Measurements from ENCODE around the gene NRG2.

NRG2 gene

GRCh38 chr5:139864716-139865483 is 178.2 kb downstream of the NRG2 start:
- no peak overlapping the region for H3K4me3 ChIP-seq (ENCODE audit: low read length)
- H3K27me3 ChIP-seq (ENCODE audit: control insufficient read depth, insufficient read depth, low read length) = no peaks in the 10 kb centered on the region
- no peak overlapping the region for H3K27ac ChIP-seq (ENCODE audit: low read length)
- no peaks in the 10 kb centered on the region for H3K4me1 ChIP-seq (ENCODE audit: control insufficient read depth, insufficient read depth, low read length)
- H3K36me3 ChIP-seq (ENCODE audit: control insufficient read depth, insufficient read depth, low read length) = no peaks in the 10 kb centered on the region
- no peak for DNase-seq (ENCODE audit: low read depth, low spot score)
- H3K9me3 ChIP-seq (ENCODE audit: control insufficient read depth, insufficient read depth, low read length) = no peaks in the 10 kb centered on the region
- no CpG with 5 or more reads among the region's 12 CpGs for WGBS (ENCODE audit: insufficient coverage, insufficient read length)

DNA sequence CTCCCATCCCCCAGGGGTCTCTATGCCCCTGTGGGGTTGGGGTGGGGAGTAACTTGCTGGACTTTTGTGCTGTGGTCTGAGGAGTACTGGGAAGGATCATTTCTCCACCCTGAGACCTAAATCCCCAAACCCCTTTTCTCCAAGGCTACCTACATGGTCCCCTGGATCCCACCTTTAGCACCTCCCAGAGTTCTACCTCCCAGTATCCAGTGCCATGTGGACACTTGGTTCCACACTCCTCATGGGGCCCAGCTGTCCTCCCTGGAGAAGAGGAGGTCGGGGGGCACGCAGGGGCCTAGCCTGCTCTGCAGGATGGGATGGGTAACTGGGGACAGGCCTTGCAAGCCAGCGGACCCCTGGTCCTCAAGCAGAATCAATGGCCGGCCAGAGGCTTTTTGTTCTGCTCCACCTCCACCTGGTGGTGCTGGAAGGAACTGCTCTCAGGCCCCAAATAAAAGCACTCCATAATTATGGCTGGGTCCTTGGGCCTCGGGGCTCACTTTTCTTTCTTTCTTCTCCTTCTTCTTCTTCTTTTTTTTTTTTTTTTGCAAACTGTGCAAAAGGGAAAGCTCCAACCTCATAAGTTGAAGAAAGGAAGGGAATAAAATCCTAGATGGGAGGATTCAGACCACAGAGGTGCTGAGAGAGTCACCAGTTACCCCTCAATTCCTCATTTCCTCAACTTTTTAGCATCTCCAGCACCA is 179.1 kb downstream of the NRG2 start:
- Histone ChIP-seq H3K27ac (ENCODE audit: low read length) (no peak overlapping the region), H3K4me1 (ENCODE audit: control insufficient read depth, insufficient read depth, low read length) (no peaks in the 10 kb centered on the region), H3K36me3 (ENCODE audit: control insufficient read depth, insufficient read depth, low read length) (no peaks in the 10 kb centered on the region), H3K4me3 (ENCODE audit: low read length) (no peak overlapping the region), H3K27me3 (ENCODE audit: control insufficient read depth, insufficient read depth, low read length) (no peaks in the 10 kb centered on the region), H3K9me3 (ENCODE audit: control insufficient read depth, insufficient read depth, low read length) (no peaks in the 10 kb centered on the region)
- WGBS (ENCODE audit: insufficient coverage, insufficient read length) = no CpG with 5 or more reads among the region's 5 CpGs
- peak; percentile 43 for DNase-seq (ENCODE audit: low read depth, low spot score)

- DNase-seq (ENCODE audit: low read depth, low spot score) = no peak
- WGBS (ENCODE audit: insufficient coverage, insufficient read length) = no CpG with 5 or more reads among the region's 9 CpGs
- Histone ChIP-seq H3K9me3 (ENCODE audit: control insufficient read depth, insufficient read depth, low read length) (no peaks in the 10 kb centered on the region), H3K27ac (ENCODE audit: low read length) (no peak overlapping the region), H3K36me3 (ENCODE audit: control insufficient read depth, insufficient read depth, low read length) (no peaks in the 10 kb centered on the region), H3K4me1 (ENCODE audit: control insufficient read depth, insufficient read depth, low read length) (no peaks in the 10 kb centered on the region), H3K4me3 (ENCODE audit: low read length) (no peak overlapping the region), H3K27me3 (ENCODE audit: control insufficient read depth, insufficient read depth, low read length) (no peaks in the 10 kb centered on the region)
Measured at GRCh38 chr5:139863361-139863760, 179.7 kb downstream of the NRG2 start.

GRCh38 chr5:139862803-139863202 is 180.3 kb downstream of the NRG2 start:
- Histone ChIP-seq H3K36me3 (ENCODE audit: control insufficient read depth, insufficient read depth, low read length) (no peaks in the 10 kb centered on the region), H3K4me3 (ENCODE audit: low read length) (no peak overlapping the region), H3K4me1 (ENCODE audit: control insufficient read depth, insufficient read depth, low read length) (no peaks in the 10 kb centered on the region), H3K27me3 (ENCODE audit: control insufficient read depth, insufficient read depth, low read length) (no peaks in the 10 kb centered on the region), H3K27ac (ENCODE audit: low read length) (no peak overlapping the region), H3K9me3 (ENCODE audit: control insufficient read depth, insufficient read depth, low read length) (no peaks in the 10 kb centered on the region)
- WGBS (ENCODE audit: insufficient coverage, insufficient read length) = no CpG with 5 or more reads among the region's 2 CpGs
- no peak for DNase-seq (ENCODE audit: low read depth, low spot score)

DNA sequence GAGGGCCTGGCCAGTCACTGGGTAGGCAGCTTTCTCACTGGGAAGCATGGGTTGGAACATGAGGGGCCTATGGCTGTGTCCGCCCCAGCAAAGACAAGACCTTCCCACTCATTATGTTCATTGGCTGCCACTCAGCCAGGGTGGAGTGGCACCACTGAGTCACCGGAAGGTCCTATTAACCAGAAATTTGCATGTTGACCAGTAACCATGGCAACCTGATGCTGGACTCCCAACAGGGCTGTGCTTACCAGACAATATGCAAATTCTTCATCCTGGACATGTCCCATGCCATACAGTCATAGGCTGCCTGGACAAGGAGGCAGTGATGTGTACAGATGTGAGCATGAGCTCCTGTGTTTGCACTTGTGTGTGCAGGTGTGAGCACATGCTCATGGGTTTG is 180.8 kb downstream of the NRG2 start:
- whole genome bisulfite sequencing (ENCODE audit: insufficient coverage, insufficient read length) = no CpG with 5 or more reads among the region's 2 CpGs
- Histone ChIP-seq H3K27ac (ENCODE audit: low read length) (no peak overlapping the region), H3K9me3 (ENCODE audit: control insufficient read depth, insufficient read depth, low read length) (no peaks in the 10 kb centered on the region), H3K4me3 (ENCODE audit: low read length) (no peak overlapping the region), H3K27me3 (ENCODE audit: control insufficient read depth, insufficient read depth, low read length) (no peaks in the 10 kb centered on the region), H3K36me3 (ENCODE audit: control insufficient read depth, insufficient read depth, low read length) (no peaks in the 10 kb centered on the region), H3K4me1 (ENCODE audit: control insufficient read depth, insufficient read depth, low read length) (no peaks in the 10 kb centered on the region)
- DNase-seq (ENCODE audit: low read depth, low spot score) = no peak

- no CpG with 5 or more reads among the region's 4 CpGs for WGBS (ENCODE audit: insufficient coverage, insufficient read length)
- Histone ChIP-seq H3K27me3 (ENCODE audit: control insufficient read depth, insufficient read depth, low read length) (no peaks in the 10 kb centered on the region), H3K27ac (ENCODE audit: low read length) (no peak overlapping the region)
Measured at GRCh38 chr5:139861889-139862207, 181.3 kb downstream of the NRG2 start.

GRCh38 chr5:139861021-139861888 is 181.8 kb downstream of the NRG2 start:
- no peak for DNase-seq (ENCODE audit: low read depth, low spot score)
- Histone ChIP-seq H3K27me3 (ENCODE audit: control insufficient read depth, insufficient read depth, low read length) (no peaks in the 10 kb centered on the region), H3K4me1 (ENCODE audit: control insufficient read depth, insufficient read depth, low read length) (no peaks in the 10 kb centered on the region), H3K36me3 (ENCODE audit: control insufficient read depth, insufficient read depth, low read length) (no peaks in the 10 kb centered on the region), H3K4me3 (ENCODE audit: low read length) (no peak overlapping the region), H3K9me3 (ENCODE audit: control insufficient read depth, insufficient read depth, low read length) (no peaks in the 10 kb centered on the region), H3K27ac (ENCODE audit: low read length) (no peak overlapping the region)
- WGBS (ENCODE audit: insufficient coverage, insufficient read length) = no CpG with 5 or more reads among the region's 15 CpGs

More at GRCh38 chr5:139861889-139862207, 181.3 kb downstream of the NRG2 start:
- H3K4me1 ChIP-seq (ENCODE audit: control insufficient read depth, insufficient read depth, low read length) = no peaks in the 10 kb centered on the region
- DNase-seq (ENCODE audit: low read depth, low spot score) = no peak
- H3K36me3 ChIP-seq (ENCODE audit: control insufficient read depth, insufficient read depth, low read length) = no peaks in the 10 kb centered on the region
- no peak overlapping the region for H3K4me3 ChIP-seq (ENCODE audit: low read length)
- no peaks in the 10 kb centered on the region for H3K9me3 ChIP-seq (ENCODE audit: control insufficient read depth, insufficient read depth, low read length)

GRCh38 chr5:139859013-139859412 is 184.1 kb downstream of the NRG2 start:
- no peaks in the 10 kb centered on the region for H3K4me1 ChIP-seq (ENCODE audit: control insufficient read depth, insufficient read depth, low read length)
- H3K27ac ChIP-seq (ENCODE audit: low read length) = no peak overlapping the region
- no CpG with 5 or more reads among the region's 2 CpGs for WGBS (ENCODE audit: insufficient coverage, insufficient read length)
- no peaks in the 10 kb centered on the region for H3K27me3 ChIP-seq (ENCODE audit: control insufficient read depth, insufficient read depth, low read length)
- H3K36me3 ChIP-seq (ENCODE audit: control insufficient read depth, insufficient read depth, low read length) = no peaks in the 10 kb centered on the region
- no peak overlapping the region for H3K4me3 ChIP-seq (ENCODE audit: low read length)
- H3K9me3 ChIP-seq (ENCODE audit: control insufficient read depth, insufficient read depth, low read length) = no peaks in the 10 kb centered on the region
- DNase-seq (ENCODE audit: low read depth, low spot score) = no peak

GRCh38 chr5:139856714-139857113 is 186.4 kb downstream of the NRG2 start:
- WGBS (ENCODE audit: insufficient coverage, insufficient read length) = no CpG with 5 or more reads among the region's 4 CpGs
- H3K36me3 ChIP-seq (ENCODE audit: control insufficient read depth, insufficient read depth, low read length) = no peaks in the 10 kb centered on the region
- no peaks in the 10 kb centered on the region for H3K9me3 ChIP-seq (ENCODE audit: control insufficient read depth, insufficient read depth, low read length)
- DNase-seq (ENCODE audit: low read depth, low spot score) = no peak
- no peaks in the 10 kb centered on the region for H3K27me3 ChIP-seq (ENCODE audit: control insufficient read depth, insufficient read depth, low read length)
- H3K4me3 ChIP-seq (ENCODE audit: low read length) = no peak overlapping the region
- H3K4me1 ChIP-seq (ENCODE audit: control insufficient read depth, insufficient read depth, low read length) = no peaks in the 10 kb centered on the region
- H3K27ac ChIP-seq (ENCODE audit: low read length) = no peak overlapping the region

- no peak overlapping the region for H3K4me3 ChIP-seq (ENCODE audit: low read length)
- no peaks in the 10 kb centered on the region for H3K36me3 ChIP-seq (ENCODE audit: control insufficient read depth, insufficient read depth, low read length)
- no peaks in the 10 kb centered on the region for H3K9me3 ChIP-seq (ENCODE audit: control insufficient read depth, insufficient read depth, low read length)
- no peak for DNase-seq (ENCODE audit: low read depth, low spot score)
- H3K27ac ChIP-seq (ENCODE audit: low read length) = no peak overlapping the region
- no peaks in the 10 kb centered on the region for H3K27me3 ChIP-seq (ENCODE audit: control insufficient read depth, insufficient read depth, low read length)
- H3K4me1 ChIP-seq (ENCODE audit: control insufficient read depth, insufficient read depth, low read length) = no peaks in the 10 kb centered on the region
- WGBS (ENCODE audit: insufficient coverage, insufficient read length) = no CpG with 5 or more reads among the region's 6 CpGs
Measured at GRCh38 chr5:139855946-139856540, 187.1 kb downstream of the NRG2 start.

Data from iPS DF 6.9 (cell line).